NCI-H446 treated with DMSO at 0.1 percent for 48 hours (cell line): Measurements from ENCODE around the gene SLCO3A1.
"Not testable (repeated sequence)": the region's sequence is repeated elsewhere in the genome, so short reads cannot be mapped to it uniquely, and the experiment has no call there.

Experiments used
- DNase-seq: peaks from one replicate; lab custom pipeline; 2025; lab: John Stamatoyannopoulos, UW

SLCO3A1 gene

DNA sequence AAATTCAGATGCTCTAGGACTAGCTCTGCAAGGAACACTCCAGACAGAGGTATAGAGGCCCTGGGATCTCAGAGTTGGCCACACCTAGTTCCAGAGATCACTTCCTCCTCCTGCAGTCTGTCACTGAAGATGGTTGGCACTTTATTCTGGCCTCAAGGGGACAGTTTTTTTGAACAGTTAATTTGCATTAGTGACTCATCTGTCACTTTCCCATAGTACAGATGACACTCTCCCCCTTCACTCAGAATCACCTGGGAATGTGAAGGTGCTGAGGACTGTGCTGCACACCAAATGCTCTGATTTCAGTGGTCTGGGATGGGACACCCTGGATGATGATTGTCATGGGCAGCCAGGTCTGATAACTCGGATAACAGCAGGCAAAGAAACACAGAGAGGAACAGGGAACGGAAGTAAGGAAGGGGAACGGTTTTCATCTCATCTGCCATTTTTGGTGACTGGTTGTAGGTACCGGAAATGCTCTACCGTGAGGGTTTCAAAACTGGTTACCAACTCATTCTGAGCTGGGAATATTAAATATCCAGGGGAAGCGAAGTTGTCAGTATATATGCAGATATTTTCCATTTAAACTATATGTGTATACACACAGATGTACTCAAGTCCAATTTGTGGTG lies 307.6 kb downstream of the SLCO3A1 start:
- no peak for DNase-seq

DNA sequence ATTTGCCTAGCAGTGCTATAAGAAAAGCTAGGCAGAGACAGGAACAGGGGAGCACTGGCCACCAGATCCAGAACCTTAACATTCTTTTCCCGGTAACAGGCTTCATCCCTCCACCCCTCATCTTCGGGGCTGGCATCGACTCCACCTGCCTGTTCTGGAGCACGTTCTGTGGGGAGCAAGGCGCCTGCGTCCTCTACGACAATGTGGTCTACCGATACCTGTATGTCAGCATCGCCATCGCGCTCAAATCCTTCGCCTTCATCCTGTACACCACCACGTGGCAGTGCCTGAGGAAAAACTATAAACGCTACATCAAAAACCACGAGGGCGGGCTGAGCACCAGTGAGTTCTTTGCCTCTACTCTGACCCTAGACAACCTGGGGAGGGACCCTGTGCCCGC lies 309.1 kb downstream of the SLCO3A1 start:
- DNase-seq = no peak

GRCh38 chr15:92163641-92164040 lies 310.1 kb downstream of the SLCO3A1 start:
- no peak for DNase-seq

DNA sequence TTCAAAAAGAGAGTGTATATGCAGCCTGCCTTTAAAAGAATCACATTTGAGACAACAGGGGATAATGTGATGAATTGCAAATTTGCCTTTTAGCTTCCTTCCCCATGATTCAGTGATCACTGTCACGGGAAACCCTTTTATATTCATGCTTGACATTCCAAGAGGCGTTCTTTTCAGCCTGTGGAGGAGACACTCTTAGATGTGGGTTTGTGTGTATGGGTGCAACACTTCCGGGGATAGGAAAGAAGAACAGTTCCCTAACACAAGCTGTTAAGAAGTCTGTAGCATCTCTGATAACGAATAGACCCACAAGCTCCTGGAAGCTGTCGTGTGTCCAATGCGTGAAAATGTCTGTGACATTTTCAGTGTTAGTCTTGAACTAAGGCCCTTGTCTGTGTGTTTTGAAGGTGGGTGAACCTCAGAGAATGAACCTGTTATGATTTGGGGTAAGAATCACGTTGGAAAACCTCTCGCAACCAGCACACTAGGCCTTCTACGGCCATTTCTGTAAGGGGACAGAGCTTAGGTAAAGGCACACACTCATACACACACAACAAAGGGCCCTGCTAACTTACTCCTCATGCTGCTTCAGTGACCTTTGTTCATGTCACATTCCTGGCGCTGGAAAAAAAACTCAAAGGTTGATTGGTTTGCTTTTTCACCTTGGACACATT lies 311.0 kb downstream of the SLCO3A1 start:
- no peak for DNase-seq

DNA sequence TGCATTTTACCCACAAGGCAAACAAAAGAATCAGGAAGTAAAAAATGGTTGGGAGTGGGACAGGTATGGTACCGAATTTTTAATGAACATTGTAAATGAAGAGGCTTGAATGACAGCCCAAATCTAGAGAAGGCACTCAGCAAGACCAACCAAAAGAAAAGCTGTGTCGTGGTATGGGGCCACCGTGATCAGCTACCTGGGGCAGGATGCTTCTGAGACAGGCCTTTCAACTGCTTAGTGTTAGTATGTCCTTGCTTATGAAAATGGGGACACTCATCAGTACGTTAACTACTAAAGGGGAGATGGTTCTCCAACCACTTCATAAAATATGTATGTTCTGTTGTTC lies 311.5 kb downstream of the SLCO3A1 start:
- no peak for DNase-seq

DNA sequence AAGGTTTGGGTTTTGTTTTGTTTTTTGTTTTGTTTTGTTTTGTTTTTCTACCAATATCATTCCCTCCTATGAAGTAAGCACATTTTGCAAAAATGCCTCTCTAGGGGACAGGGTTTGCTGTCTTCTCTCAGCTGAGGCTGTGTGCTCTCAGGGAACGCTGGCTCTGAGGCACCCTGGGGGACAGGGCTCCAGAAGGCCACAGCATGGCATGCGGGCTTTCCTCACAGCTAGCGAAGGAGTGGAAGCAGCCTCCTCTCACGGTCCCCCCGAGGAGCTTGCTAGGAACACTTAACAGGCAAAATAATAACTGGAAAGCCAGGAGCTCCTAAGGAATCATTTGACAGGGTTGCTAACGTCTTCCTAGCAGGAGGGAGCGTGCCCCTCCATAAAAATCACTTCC lies 312.5 kb downstream of the SLCO3A1 start:
- DNase-seq = no peak

DNA sequence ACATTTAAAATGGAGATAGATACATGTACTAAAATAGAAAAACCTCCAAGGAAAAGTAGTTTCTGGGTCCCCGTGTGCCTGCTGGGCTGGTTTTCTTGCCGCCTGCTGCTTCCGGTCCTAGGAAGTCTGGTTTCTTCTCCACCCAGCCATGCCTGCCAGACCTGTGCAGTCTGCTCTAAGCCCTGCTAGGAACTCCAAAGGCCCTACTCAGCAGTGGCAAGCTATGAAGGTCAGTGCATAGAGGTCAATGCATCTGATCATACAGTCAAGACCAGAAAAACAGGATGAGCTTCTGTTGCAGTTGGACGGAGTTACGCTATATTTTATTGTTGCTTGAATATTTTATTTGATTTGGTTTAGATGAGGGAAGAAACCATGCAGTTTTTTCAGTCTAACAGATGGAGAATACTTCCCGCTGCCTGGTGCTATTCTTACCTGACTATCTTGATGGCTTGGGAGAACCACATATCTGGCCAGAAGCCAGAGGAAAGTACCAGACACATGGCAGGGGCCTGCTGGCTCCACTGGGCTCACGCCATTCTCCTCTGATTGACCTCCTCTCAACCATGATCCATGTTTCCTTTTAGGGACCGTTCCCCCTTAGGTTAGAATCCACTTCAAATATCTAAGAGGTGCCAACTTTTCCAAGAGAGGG lies 313.4 kb downstream of the SLCO3A1 start:
- no peak for DNase-seq

GRCh38 chr15:92167451-92167850 lies 313.9 kb downstream of the SLCO3A1 start:
- no peak for DNase-seq

- no peak for DNase-seq
These were observed 314.7 kb downstream of the SLCO3A1 start for GRCh38 chr15:92168066-92168683.

- DNase-seq = no peak
These were observed 317.4 kb downstream of the SLCO3A1 start for GRCh38 chr15:92170897-92171296.

DNA sequence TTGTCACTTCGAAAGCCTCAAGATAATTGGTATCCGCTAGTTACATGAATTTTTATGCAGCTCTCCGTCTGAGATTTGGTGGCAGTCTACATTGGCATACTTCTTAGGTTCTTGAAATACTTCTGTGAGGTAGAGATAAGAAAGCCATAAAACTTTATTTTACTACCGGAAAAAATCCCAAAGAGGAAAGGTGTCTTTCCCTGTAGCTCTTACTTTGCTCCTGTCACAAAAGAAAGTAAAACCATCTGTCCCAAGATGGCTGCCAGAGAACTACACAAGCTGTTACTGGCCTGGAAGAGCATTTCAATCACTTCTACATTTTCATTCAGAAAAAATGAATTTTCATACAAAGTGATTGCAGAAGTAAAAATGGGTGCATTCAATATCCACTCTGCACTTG lies 325.4 kb downstream of the SLCO3A1 start:
- no peak for DNase-seq

DNA sequence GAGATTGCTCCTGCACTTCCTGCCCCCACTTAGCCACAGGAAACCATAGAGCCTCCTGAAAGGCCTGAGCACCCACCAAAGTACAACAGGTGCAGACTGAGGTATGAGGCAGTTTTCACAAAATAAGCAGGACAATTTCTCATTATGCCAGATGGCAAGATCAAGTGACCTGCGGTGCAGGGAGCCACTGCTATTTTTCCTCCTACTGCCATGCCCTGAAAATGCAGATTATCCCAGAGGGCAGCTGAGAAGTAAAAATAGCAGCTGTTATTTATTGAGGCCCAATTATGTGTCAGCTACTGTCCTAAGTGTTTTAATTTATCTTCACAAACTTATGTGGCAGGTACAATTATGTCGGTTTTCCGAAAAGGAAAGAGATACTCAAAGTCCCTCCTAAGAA lies 330.6 kb downstream of the SLCO3A1 start:
- DNase-seq = no peak

GRCh38 chr15:92184679-92185230 lies 331.2 kb downstream of the SLCO3A1 start:
- DNase-seq = no peak

DNA sequence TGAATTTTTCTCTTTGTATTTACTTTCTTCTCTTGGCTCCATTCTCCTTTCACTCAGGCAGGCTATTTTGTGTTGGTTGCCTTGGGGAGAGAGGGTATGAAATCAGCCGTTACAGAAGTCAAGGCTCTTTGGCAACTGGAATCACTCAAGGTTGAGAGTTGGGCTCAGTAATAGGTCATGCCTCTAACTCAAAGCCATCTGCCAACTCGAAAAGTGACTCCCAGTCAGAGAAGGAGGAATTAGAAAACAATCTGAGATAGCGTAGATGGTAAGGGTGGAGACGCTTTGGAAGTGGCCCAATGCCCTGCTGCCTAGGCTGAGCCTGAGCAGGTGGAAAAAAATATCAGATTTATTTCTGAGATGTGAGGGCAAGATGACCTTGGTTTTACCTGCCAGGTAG lies 334.5 kb downstream of the SLCO3A1 start:
- no peak for DNase-seq

DNA sequence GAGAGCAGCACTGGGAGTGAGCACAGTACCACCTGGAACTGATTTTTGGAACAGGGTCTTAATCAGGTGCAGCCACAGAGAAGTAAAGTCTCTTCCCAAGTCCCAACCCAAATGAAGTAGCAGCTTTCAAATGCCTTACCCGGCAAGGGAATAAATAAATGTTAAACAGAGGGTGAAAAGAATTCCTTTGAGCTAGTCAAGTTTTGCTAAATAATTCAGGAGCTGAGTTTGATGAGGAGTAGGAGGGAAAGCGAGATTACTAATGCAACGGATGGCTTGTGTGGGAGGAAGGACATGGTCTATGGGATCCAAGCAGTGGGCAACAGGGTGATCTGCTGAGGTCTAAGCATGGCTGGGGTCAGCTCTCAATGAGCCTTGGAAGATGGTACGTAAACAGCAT lies 335.7 kb downstream of the SLCO3A1 start:
- DNase-seq = no peak

DNA sequence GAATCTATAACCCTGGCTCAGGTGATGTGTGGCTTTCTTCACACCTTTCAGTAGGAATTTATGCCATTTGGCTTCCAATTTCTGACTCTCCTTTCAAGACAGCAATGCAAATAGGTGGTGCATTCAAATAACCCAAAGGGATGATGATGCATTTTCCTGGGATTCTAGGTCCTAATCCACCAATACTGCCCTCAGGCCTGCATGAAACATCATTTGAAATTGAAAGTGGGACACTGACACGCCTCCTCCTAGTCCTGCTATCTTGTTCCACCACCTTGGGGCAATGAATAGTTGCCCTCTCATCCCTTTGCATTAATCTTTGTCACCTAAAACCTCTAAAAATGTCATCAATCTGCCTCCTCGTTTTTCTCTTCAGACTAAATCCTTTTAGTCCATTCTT lies 341.7 kb downstream of the SLCO3A1 start:
- no peak for DNase-seq

DNA sequence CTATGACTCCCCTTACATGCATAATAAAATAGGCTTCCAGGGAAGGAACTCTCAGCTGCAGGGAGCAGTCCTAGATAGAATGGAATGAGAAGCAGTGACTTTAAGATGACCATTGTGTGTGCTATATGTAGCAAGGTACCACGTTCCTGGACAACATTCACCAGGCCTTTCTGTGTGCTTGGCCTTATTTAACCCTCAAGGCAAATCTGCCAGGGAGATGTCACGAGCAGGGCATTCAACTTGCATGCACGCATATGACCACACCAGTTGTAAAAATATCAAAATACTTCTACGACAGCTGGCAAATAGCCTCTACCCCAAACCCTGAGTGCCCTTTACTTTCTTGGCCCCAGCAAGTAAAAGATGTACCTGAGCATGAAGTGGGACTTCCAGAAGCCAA lies 342.8 kb downstream of the SLCO3A1 start:
- DNase-seq = no peak

- DNase-seq = no peak
These were observed 344.2 kb downstream of the SLCO3A1 start for GRCh38 chr15:92197746-92198145.

DNA sequence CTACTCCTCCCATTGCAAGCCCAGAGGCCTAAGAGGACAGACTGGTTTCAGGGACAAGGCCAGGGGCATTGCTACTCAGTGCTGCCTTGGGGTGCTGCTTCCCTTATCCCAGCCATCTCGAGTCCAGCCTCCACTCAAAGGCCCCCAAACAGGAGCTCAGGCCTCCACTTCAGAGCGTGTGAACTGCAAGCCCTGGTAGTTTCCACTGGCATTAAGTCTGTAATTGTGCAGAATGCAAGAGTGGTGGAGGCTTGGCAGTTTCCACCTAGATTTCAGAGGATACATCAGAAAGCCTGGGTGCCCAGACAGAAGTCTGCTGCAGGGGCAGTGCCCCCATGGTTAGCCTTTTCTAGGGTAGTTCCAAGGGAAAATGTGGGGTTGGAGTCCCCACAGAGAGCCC lies 347.4 kb downstream of the SLCO3A1 start:
- no peak for DNase-seq

GRCh38 chr15:92205255-92205739 lies 351.8 kb downstream of the SLCO3A1 start:
- DNase-seq = no peak

GRCh38 chr15:92207601-92208000 lies 354.1 kb downstream of the SLCO3A1 start:
- DNase-seq = not testable (repeated sequence)
